ENCODE results near the gene NLRP6.
"Not testable (repeated sequence)": the region's sequence is repeated elsewhere in the genome, so short reads cannot be mapped to it uniquely, and the experiment has no call there.

Gene NLRP6

DNA sequence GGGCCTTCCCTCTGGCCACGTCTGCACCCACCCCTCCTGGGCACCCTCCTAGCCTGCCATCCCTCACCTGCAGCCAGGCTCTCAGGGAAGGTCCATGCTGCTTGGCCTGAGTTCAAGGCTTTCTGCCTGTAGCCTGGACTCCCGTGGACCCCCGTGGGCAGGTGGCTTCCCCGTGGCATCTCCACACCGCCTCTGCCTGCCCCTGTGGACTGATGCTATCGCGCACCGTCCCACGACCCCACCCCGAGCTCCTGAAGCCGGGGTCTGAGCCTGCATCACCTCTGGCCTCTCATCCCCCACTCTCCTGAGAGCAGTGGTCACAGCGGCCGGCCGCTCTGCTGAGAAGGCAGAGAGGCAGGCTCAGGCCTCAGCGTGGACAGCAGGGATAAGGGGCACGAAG, 16.6 kb downstream of the NLRP6 start:
- no peak for DNase-seq

DNA sequence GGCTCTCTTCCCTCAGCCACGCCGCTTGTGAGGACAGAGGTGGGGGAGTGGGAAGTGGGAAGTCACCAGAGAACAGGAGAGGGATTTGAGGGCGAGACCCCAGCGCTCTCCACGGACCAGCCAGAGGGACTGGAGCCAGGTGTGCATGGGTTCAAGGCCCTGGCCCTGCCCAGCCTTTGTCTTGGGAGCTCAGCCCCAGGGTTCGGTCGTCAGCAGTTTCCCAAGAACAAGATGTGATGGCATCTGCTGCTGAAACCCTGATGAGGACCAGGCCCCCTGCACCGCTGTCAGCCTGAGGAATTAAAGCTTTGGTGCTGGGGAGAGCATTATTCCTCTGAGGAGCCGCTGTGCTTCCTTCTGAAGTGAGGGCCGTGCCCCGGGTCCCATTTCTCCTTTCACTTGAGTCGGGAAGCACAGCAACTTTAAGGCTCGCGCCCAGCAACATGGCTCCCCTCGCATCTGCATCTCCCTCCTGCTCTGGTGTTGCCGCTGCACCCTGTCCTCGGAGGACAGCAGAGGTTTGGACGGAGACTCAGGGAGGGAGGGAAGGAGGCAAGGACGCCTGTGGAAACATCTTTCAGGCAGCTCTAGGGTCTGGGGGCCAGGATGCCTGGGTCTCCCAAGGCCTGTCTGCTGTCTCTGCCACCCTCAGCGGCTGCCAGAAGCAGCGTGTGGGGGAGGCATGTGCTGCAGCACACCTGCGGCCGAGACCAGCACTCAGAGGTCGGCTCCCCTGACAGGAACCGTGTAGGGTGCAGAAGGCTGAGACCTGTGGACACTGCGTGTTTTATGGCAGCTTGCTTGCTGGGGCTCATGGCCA, 17.4 kb downstream of the NLRP6 start:
- DNase-seq: peak; percentile 13

DNA sequence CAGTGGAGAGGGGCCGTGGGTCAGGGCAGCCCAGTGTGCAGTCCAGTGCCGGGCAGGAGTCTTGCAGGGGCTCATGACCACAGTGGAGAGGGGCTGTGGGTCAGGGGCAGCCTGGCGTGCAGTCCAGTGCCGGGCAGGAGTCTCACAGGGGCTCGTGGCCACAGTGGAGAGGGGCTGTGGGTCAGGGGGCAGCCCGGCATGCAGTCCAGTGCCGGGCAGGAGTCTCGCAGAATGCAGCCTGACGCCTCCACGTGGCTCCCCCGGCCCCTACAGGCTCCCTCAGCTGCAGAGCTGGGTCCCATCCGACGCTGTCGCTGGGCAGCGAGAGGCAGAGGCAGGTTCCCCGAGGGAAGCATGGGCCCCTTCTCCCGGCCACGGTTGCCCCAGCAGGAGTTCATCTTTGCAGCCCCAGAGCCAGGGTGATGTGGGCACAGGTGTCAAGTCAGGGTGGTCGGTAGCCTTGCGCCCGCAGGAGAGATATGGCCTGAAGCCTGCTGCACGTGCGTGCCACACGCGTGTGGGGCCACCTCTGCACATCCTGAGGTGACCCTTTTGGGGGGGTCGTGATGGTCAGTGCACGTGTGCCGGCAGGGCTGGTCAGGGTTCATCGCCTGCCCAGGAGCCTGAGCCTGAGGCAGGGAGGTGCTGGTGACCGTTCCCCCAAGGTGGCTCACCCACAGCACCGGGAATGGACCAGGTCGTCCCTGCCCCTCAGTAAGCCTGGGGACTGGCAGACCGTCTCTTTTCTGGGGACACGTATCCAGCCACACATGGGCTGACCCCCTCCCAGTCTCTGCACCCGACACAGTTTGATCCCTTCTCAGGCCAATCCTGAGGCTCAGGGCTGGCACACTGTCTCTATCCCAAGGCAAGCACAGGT, 18.2 kb downstream of the NLRP6 start:
- DNase-seq: peak; percentile 28

DNA sequence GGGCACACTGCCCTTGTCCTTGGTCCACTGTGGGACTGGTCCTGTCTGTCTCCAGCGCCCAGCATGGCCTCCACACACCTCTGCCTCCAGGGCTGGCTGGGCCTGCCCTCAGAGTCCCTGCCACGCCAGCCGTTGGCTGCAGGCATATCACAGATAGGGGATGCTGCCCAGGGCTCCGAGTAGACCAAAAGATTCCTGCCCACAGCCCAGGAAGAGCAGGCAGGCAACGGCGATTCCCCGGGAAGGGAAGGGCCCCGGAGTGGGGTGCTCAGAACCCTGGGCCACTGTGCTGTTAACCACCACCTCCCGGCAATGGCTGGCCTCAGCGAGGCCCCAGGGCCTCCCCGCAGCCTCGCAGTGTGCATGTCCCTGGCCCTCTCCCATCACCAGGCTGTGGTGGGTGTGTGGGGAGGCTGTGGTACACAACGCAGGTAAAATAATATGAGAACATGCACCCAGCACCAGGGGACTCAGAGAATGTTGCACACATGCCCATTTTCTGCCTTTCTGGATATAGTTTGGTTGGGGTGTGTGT, 18.9 kb downstream of the NLRP6 start:
- DNase-seq: no peak

- peak; percentile 61 for DNase-seq
These were observed 19.6 kb downstream of the NLRP6 start for GRCh38 chr11:297586-298405.

DNA sequence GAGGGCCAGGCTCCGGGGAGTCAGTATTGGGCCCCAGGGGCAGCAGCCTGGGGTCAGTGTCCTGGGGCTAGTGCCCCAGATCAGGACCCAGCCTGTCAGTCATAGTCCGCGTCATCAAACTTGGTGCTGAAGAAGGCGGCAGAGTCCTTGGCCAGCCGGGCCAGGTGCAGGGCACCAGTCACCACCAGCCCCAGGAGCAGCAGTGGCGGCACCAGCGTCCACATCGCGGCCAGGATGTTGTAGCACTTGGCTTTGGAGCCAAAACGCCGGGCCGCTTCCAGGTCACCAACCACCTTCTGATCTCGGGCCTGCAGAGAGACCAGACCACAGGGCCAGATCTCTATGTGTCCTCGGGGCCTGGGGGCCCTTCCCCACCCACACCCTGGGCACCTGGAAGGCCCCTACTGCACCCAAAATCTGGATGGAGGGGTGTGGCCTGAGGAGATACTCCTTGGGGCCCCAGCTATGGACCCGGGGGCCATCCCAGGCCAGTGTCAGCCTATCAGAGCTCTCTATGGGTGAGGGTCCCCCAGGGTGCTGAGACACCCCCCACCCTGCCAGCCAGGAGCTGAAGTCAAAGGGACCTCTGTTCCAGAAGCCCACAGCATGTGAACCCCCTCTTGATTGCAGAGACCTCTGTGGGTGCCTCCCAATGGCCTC, 20.3 kb downstream of the NLRP6 start:
- DNase-seq: peak; percentile 28

- peak; percentile 36 for DNase-seq
These were observed 21.1 kb downstream of the NLRP6 start, which contains the start of gene IFITM5 for GRCh38 chr11:299081-299891. IFITM5 (minus strand) TSS chr11:299526; CDS start chr11:299490, 36 bp downstream.

DNA sequence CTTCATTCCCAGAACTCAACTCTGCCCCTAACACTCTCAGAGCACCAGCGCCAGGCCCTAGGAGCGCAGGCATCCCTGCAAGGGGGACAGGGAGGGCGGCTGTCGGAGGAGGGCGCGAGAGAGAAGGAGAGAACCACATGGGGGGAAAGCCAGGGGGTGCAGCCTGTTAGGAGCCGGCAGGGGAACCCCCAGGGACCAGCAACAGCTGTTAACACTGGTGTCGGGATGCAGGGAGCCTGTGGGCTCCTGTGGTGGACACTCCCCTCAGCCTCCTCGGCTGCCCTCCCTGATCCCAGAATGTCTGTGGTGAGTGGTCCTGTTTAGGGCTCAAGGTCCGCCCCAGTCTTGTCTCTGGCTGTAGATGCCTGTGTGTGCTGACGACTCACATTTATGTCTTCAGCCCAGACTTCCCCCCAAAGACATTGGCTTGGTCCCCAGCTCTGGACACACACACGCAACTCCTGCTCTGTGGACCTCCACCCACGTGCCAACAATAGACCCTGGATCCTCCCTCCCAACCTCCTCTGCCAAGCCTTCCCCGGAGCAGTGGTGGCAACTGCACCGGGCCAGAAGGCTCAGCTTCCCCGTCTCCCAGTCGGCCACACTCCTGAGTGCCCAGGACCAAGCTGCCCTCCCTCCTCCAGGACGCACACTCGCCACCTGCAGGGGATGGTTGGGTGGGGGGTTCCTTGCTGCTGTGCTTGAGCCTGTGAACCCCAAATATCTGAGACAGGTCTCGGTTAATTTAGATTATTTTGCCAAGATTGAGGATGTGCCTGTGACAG, 21.9 kb downstream of the NLRP6 start:
- peak; percentile 78 for DNase-seq

DNA sequence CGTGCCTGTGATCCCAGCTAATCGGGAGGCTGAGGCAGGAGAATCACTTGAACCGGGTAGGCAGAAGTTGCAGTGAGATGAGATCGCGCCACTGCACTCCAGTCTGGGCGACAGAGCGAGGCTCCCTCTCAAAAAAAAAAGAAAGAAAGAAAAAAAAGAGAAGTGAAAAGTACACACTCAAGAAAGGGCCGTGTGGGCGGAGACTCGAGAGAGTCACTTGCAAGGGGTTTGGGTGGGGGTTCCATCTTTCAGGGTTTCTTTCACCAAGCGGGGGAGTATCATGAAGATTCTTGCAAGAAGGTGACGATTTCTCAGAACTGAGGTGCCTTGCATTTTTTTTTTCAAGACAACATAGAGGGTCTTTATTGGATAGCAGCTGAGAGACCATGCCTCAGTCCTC, 25.2 kb downstream of the NLRP6 start:
- DNase-seq: no peak

DNA sequence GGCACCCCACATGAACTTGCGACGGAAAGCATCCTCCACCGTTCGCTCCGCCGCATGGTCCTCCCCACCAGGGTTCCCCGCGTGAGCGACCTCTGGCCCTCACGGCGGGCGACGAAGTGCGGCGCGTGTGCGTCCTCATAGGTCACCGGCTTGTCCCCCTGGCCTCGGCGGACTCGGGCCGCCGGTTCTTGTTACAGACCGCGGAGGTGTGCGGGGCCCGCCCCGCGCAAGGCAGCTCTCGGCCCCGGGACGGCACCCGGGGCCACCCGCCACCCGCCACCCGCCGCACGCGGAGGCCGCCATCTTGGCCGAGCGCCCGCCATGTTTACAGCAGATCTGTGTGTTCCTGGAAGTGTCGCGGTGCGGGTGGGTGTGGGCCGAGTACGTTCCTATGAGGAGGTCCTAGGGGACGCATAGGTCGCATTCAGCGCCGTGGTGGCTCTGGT, 25.9 kb downstream of the NLRP6 start:
- no peak for DNase-seq

- DNase-seq: peak; percentile 80
These were observed 27.0 kb downstream of the NLRP6 start for GRCh38 chr11:304915-305843.

DNA sequence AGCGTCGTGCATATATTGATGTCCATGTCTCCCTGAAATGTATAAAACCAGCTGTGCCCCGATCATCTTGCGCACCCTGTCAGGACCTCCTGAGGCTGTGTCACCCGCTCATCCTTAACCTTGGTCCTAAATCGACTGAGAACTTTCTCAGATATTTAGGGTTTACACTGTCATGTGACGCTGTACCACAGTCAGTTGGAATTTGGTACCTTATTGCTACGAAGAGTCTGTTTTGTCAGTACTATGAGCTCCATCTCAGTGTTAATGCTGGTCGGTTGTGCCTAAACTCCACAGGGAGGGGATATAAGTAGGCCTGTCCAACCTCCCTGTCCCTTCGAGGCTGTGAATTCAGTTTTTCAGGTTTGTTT, 27.6 kb downstream of the NLRP6 start:
- DNase-seq: no peak

- no peak for DNase-seq
These were observed 28.6 kb downstream of the NLRP6 start for GRCh38 chr11:306645-307371.

DNA sequence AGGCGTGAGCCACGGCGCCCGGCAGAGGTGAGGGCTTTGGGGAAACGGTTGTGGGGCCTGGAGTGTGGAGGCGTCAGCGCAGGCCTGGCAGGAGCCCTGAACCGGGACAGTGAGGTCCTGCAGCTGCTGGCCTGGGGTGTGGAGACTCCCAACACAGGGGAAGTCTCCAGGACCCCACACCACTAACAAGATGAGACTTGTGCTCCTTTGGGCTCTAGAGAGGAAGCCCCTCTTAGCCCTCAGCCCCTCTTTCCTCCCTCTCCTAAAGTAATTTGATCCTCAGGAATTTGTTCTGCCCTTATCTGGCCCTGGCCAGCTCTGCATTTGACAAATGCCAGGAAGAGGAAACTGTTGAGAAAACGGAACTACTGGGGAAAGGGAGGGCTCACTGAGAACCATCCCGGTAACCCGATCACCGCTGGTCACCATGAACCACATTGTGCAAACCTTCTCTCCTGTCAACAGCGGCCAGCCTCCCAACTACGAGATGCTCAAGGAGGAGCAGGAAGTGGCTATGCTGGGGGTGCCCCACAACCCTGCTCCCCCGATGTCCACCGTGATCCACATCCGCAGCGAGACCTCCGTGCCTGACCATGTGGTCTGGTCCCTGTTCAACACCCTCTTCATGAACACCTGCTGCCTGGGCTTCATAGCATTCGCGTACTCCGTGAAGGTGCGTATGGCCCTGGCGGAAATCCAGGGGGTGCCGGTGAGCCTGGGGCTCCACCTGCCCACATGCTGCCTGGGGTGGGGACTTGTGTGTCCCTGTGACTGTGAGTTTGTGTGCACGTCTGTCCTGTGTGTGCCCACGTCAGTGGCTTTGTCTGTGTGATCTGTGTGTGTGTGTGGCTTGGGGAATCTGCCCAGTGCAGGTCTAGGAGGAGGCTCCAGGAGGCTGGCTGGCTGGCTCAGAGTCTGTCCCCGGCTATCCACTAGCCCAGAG, 29.8 kb downstream of the NLRP6 start, which contains the start of gene IFITM2:
TSS of gene IFITM2 (plus strand) at position 51 of the 943 bp plus-strand sequence. CDS start at position 428, 377 bp downstream.
- peak; percentile 80 for DNase-seq

DNA sequence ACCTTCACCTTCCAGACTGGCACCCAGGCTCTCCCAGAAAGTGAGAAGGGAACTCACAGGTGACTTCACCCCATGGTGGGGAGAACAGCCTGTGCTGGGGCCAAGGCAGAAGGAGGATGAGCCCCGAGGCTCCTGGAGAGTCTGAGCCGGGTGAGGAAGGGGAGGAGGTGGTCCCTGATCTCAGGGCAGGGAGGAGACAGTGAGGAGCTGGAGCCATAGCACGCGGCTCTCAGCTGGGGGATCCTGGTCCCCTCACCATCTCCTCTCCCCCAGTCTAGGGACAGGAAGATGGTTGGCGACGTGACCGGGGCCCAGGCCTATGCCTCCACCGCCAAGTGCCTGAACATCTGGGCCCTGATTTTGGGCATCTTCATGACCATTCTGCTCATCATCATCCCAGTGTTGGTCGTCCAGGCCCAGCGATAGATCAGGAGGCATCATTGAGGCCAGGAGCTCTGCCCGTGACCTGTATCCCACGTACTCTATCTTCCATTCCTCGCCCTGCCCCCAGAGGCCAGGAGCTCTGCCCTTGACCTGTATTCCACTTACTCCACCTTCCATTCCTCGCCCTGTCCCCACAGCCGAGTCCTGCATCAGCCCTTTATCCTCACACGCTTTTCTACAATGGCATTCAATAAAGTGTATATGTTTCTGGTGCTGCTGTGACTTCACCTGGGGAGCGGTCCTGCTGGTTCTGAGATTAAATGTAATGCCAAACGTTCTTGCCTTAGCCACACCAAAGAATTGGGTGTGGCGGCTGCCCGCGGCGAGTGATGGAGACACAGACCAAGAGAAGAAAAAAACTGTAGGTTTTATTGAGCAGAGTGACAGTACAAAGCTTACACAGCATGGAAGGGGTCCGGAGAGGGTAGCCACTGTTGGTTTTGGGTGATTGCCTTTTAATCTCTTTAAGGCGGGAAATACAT, 30.8 kb downstream of the NLRP6 start:
- not testable (repeated sequence) for DNase-seq
